Ovary (tissue), 9 donors: ENCODE results near the gene CHST9. TPM values are rescaled to one million over a fixed set of nuclear protein-coding genes. Genes with fewer than 3 reads are reported as not detected.

Experiments
- DNase-seq, 5 donors: peaks; one replicate each; pipeline ENCODE4 v3.0.0-alpha.2; 2019 to 2020
- H3K27ac ChIP-seq, 2 donors: fragments of 200-600 bp; one replicate each; pipeline versions ENCODE4 v1.5.1 to v1.8.0; 2019 to 2022
- H3K27me3 ChIP-seq: fragments of 200-600 bp; one replicate; pipeline ENCODE4 v1.8.0; 2022
- H3K36me3 ChIP-seq: fragments of 200-600 bp; sonication (generic); one replicate; pipeline ENCODE4 v1.5.1; 2019
- H3K4me1 ChIP-seq: one replicate; pipeline ENCODE4 v1.8.1; 2013; ENCODE audit warnings: mild to moderate bottlenecking, moderate library complexity; ENCODE audit not compliant: insufficient read depth
- H3K4me3 ChIP-seq: fragments of 200-600 bp; sonication (generic); one replicate; pipeline ENCODE4 v1.5.1; 2017
- H3K9me3 ChIP-seq, 2 donors: fragments of 200-600 bp in 1 of 2; sonication (generic) in 1 of 2; one replicate each; pipeline versions ENCODE4 v1.5.1 to v1.8.1; 2013 to 2019; ENCODE audit warnings: mild to moderate bottlenecking in 1 of 2, moderate library complexity in 1 of 2
- CTCF ChIP-seq, 3 donors: fragments of 450-650 bp in 2 of 3; fragments of 200-600 bp in 1 of 3; IDR thresholded peaks; one replicate each; pipeline versions ENCODE4 v1.5.1 to v1.8.0; 2016 to 2022; ENCODE audit warnings: antibody characterized with exemption in 3 of 3, mild to moderate bottlenecking in 1 of 3
- EP300 ChIP-seq: sonication (generic); formaldehyde crosslinking; IDR thresholded peaks from one replicate; pipeline ENCODE4 v1.6.1; 2017; ENCODE audit warnings: antibody characterized with exemption
- POLR2A ChIP-seq: fragments of 450-650 bp; IDR thresholded peaks from one replicate; pipeline ENCODE4 v1.6.1; 2017; ENCODE audit warnings: antibody characterized with exemption, mild to moderate bottlenecking, moderate library complexity
- WGBS, 3 donors: extraction: QIAGEN DNeasy Blood & Tissue Kit in 1 of 3; methylation state at CpG; one replicate each; pipeline versions ENCODE4 v1.1.5 to v1.1.7; 2013 to 2017; 5-methylcytosine and 5-hydroxymethylcytosine counted together
- intact Hi-C, 4 donors: fragments of 100-400 bp; cut with DNase I; formaldehyde crosslinking; loops; one replicate each; pipeline versions ENCODE4 v1.11.0 to v1.15.1; 2022 to 2023
- polyA plus RNA-seq, 2 donors: library from polyadenylated mRNA; stranded (reverse); fragments of 200-250 nt in 1 of 2; fragments of 350-450 nt in 1 of 2; fragmentation: Illumina TruSeq in 1 of 2; extraction: RNeasy Lipid Tissue Mini Kit (QIAGEN cat#74804) in 1 of 2; gene quantifications; one replicate each; pipeline ENCODE4 v1.2.3, GENCODE V29; 2013 to 2014
- total RNA-seq, 7 donors: library from RNA; depleted of rRNA in 2 of 7; stranded (reverse); fragments of >200 nt in 2 of 7; fragmentation: NEBNext Ultra II Directional in 3 of 7; extraction: Animal tissue kit (Norgen Biotek cat#: 25700) in 3 of 7; gene quantifications; one replicate each; pipeline versions ENCODE4 v1.1.0 to v1.2.4, GENCODE V29; 2016 to 2023
- donor health status: DM: no; HTN: no; CAD: no; lungs with moderate emphysema.
- donor health status: DM: no; HTN: no; CAD: no.
- donor health status: Bipolar disorder and iron deficiency.
- donor health status: DM: yes; HTN: yes; CAD: no.
- donor health status: DM: no; HTN: no; CAD: no.
- donor health status: DM: yes; HTN: yes; CAD: no.

Gene CHST9
- total and polyA plus RNA-seq, 9 donors: 0.02 to 3.6 (median 0.12) TPM; not detected in 1

DNA sequence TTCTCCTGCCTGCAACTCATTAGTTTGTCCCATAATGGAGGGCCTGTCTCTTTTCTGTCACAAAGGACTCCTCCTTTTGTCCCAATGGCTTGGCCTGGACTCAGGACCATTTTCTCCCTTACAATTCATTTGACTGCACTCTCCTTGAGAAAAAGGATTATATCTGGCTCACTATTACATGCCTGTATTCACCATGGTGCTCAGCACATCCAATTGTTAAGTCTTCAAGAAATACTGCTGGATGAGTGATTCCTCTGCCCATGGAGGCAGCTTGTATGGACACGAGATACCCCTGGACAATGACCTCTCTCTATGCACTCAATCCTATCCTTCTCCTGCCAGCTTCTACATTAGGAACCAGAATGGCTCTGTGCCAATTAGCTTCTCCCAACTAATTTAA, 47.0 kb downstream of the CHST9 start:
- 61 to 71% (median 67%) methylated on average over 1 of the region's 1 CpG for WGBS, 3 donors
- intact Hi-C loops: no loop called here
- no peaks in the 10 kb centered on the region for H3K9me3 ChIP-seq
- TF ChIP-seq EP300 (no peak), CTCF (IDR thresholded peaks at IDR 0.05) (no peak), POLR2A (no peak)
- no peaks in the 10 kb centered on the region for H3K27me3 ChIP-seq
- no peak overlapping the region for H3K4me3 ChIP-seq
- H3K36me3 ChIP-seq: no peaks in the 10 kb centered on the region
- no peak for DNase-seq
- no peak overlapping the region for H3K27ac ChIP-seq
- no peaks in the 10 kb centered on the region for H3K4me1 ChIP-seq

DNA sequence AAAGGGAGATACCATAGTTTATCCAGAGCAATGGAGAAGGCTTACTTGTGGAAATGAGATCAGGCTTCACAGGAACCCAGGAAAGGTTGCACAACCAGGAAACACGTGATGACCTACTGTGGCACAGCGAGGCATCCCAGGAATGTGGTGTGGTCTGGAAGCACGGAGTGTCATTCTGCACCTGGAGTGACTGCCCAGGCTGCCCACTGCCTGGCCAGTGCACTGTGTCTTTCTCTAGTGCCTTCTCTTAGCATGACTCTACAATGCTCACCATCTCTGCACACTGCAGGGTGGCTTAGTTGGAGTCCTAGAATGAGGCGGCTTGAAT, 48.9 kb downstream of the CHST9 start:
- H3K27ac ChIP-seq: no peak overlapping the region
- no peak for TF ChIP-seq EP300
- TF ChIP-seq CTCF (IDR thresholded peaks at IDR 0.05): no peak
- TF ChIP-seq POLR2A: no peak
- intact Hi-C loops: no loop called here
- H3K9me3 ChIP-seq: no peaks in the 10 kb centered on the region
- H3K36me3 ChIP-seq: no peaks in the 10 kb centered on the region
- WGBS, 3 donors: 76 to 81% (median 79%) methylated on average over 4 of the region's 4 CpGs
- no peak for DNase-seq
- no peaks in the 10 kb centered on the region for H3K27me3 ChIP-seq
- no peaks in the 10 kb centered on the region for H3K4me1 ChIP-seq
- H3K4me3 ChIP-seq: no peak overlapping the region

- no peaks in the 10 kb centered on the region for H3K36me3 ChIP-seq
- H3K27ac ChIP-seq: no peak overlapping the region
- no peaks in the 10 kb centered on the region for H3K9me3 ChIP-seq
- intact Hi-C loops: no loop called here
- H3K4me1 ChIP-seq: no peaks in the 10 kb centered on the region
- no peak overlapping the region for H3K4me3 ChIP-seq
- no peaks in the 10 kb centered on the region for H3K27me3 ChIP-seq
- TF ChIP-seq EP300 (no peak), CTCF (IDR thresholded peaks at IDR 0.05) (no peak), POLR2A (no peak)
- DNase-seq: no peak
- WGBS, 3 donors: 40 to 56% (median 52%) methylated on average over 7 of the region's 7 CpGs
Measured at GRCh38 chr18:27135504-27136207, 49.5 kb downstream of the CHST9 start.

- TF ChIP-seq EP300: no peak
- TF ChIP-seq CTCF (IDR thresholded peaks at IDR 0.05): no peak
- TF ChIP-seq POLR2A: no peak
- 90 to 92% (median 92%) methylated on average over 7 of the region's 7 CpGs for WGBS, 3 donors
- no peaks in the 10 kb centered on the region for H3K36me3 ChIP-seq
- no peak overlapping the region for H3K27ac ChIP-seq
- H3K4me3 ChIP-seq: no peak overlapping the region
- no peak for DNase-seq
- no peaks in the 10 kb centered on the region for H3K4me1 ChIP-seq
- H3K9me3 ChIP-seq: no peaks in the 10 kb centered on the region
- intact Hi-C loops: no loop called here
- no peaks in the 10 kb centered on the region for H3K27me3 ChIP-seq
Measured at GRCh38 chr18:27130065-27130630, 55.0 kb downstream of the CHST9 start.
